Measurements from ENCODE around the gene PTCH2. TPM values are rescaled to one million over a fixed set of nuclear protein-coding genes. Genes with fewer than 3 reads are reported as not detected.
"Not testable (repeated sequence)": the region's sequence is repeated elsewhere in the genome, so short reads cannot be mapped to it uniquely, and the experiment has no call there.

The PTCH2 gene
- total RNA-seq, 1 experiment from 2014 or later: 0.79 TPM

GRCh38 chr1:44798481-44799365 is 44.3 kb downstream of the PTCH2 start:
- H3K4me1 ChIP-seq (ENCODE audit: insufficient read depth, low read length): no peaks in the 10 kb centered on the region
- H4K8ac ChIP-seq (replicated peaks; ENCODE audit: insufficient read length, low read depth, low read length): no peak overlapping the region
- no peak overlapping the region for H2AFZ ChIP-seq (ENCODE audit: low read length)
- no peaks in the 10 kb centered on the region for H3K27me3 ChIP-seq (ENCODE audit: insufficient read depth, low read length)
- Mint-ChIP-seq H3K36me3 (ENCODE audit: insufficient read depth in 1 of 3, low read depth in 3 of 3) (peaks cover 0 to 21% (median 9%) of the 10 kb centered on the region in 3 experiments; a peak in 6 of 7 replicates), H3K27ac (no peak overlapping the region), H3K4me3 (peak overlapping the region in 1 of 2 experiments; percentile 92; a peak in 4 of 5 replicates), H3K4me1 (peaks cover 12 to 19% of the 10 kb centered on the region in 2 experiments), H3K9me3 (no peaks in the 10 kb centered on the region), H3K27me3 (ENCODE audit: low read depth) (peaks cover 3% of the 10 kb centered on the region)
- no peaks in the 10 kb centered on the region for H3K79me1 ChIP-seq (ENCODE audit: insufficient read depth, low read depth, low read length, poor library complexity, severe bottlenecking)
- peaks cover 9% of the 10 kb centered on the region for H3K23me2 ChIP-seq (ENCODE audit: insufficient read length, low read depth, low read length, poor library complexity, severe bottlenecking)
- no peak overlapping the region for H3K4ac ChIP-seq (ENCODE audit: low read depth, low read length)
- no CpG with 5 or more reads among the region's 10 CpGs for WGBS (ENCODE audit: extremely low coverage, insufficient read length, low lambda C conversion rate)
- no peaks in the 10 kb centered on the region for H3K79me2 ChIP-seq (ENCODE audit: insufficient read depth, low read length)
- no peak overlapping the region for H3K4me2 ChIP-seq (ENCODE audit: insufficient read depth, insufficient read length, low read length)
- no peak overlapping the region for H2BK15ac ChIP-seq (ENCODE audit: low read depth, low read length)
- no peak overlapping the region for H3K27ac ChIP-seq (ENCODE audit: insufficient read length, low read depth, low read length)
- H2BK5ac ChIP-seq (ENCODE audit: insufficient read length, low read length): no peak overlapping the region
- H3K9ac ChIP-seq (ENCODE audit: extremely low read depth, insufficient read length, low read length): no peak overlapping the region
- no peak overlapping the region for H3K23ac ChIP-seq (ENCODE audit: insufficient read length, low read depth, low read length)
- H3K18ac ChIP-seq (ENCODE audit: insufficient read length, low read depth, low read length): no peak overlapping the region
- no peak overlapping the region for H4K5ac ChIP-seq (ENCODE audit: insufficient read length, low read depth, low read length)
- H2BK12ac ChIP-seq (ENCODE audit: insufficient read length, low read depth, low read length): no peak overlapping the region
- H3K56ac ChIP-seq (ENCODE audit: insufficient read length, low read depth, low read length): no peak overlapping the region
- no peak for TF ChIP-seq CTCF (conservative IDR thresholded peaks at IDR 0.05)
- H4K20me1 ChIP-seq (ENCODE audit: control insufficient read depth, insufficient read depth, insufficient read length): no peaks in the 10 kb centered on the region
- H2BK20ac ChIP-seq (ENCODE audit: low read depth, low read length, poor library complexity, severe bottlenecking): no peak overlapping the region
- H3K9me3 ChIP-seq (ENCODE audit: control insufficient read depth, low read depth, low read length): no peaks in the 10 kb centered on the region
- H2BK120ac ChIP-seq (ENCODE audit: low read depth, low read length, poor library complexity, severe bottlenecking): no peak overlapping the region
- no peak overlapping the region for H2AK5ac ChIP-seq (ENCODE audit: insufficient read length, low read length)
- H3T11ph ChIP-seq (ENCODE audit: low read length): no peak overlapping the region
- DNase-seq: no peak
- no peak overlapping the region for H4K91ac ChIP-seq (ENCODE audit: insufficient read length, low read depth, low read length)
- H3K14ac ChIP-seq (ENCODE audit: insufficient read depth, low read length): no peak overlapping the region

DNA sequence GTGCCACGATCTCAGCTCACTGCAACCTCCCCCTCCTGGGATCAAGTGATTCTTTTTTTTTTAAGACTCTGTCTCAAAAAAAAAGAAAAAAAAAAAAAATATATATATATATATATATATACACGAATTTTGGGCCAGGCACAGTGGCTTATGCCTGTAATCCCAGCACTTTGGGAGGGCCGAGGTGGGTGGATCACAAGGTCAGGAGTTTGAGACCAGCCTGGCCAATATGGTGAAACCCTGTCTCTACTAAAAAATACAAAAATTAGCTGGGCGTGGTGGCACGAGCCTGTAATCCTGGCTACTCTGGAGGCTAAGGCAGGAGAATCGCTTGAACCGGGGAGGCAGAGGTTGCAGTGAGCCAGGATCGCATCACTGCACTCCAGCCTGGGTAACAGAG is 45.2 kb downstream of the PTCH2 start:
- WGBS (ENCODE audit: extremely low coverage, insufficient read length, low lambda C conversion rate): no CpG with 5 or more reads among the region's 8 CpGs
- H3K79me1 ChIP-seq (ENCODE audit: insufficient read depth, low read depth, low read length, poor library complexity, severe bottlenecking); H3K27ac Mint-ChIP-seq; H3K4me2 ChIP-seq (ENCODE audit: insufficient read depth, insufficient read length, low read length); H3K9me3 Mint-ChIP-seq; H3K27ac ChIP-seq (ENCODE audit: insufficient read length, low read depth, low read length); H4K8ac ChIP-seq (replicated peaks; ENCODE audit: insufficient read length, low read depth, low read length); H2BK120ac ChIP-seq (ENCODE audit: low read depth, low read length, poor library complexity, severe bottlenecking); H2AK5ac ChIP-seq (ENCODE audit: insufficient read length, low read length); H4K91ac ChIP-seq (ENCODE audit: insufficient read length, low read depth, low read length); H2BK15ac ChIP-seq (ENCODE audit: low read depth, low read length); H3K4me1 ChIP-seq (ENCODE audit: insufficient read depth, low read length); H3K23me2 ChIP-seq (ENCODE audit: insufficient read length, low read depth, low read length, poor library complexity, severe bottlenecking); H2BK5ac ChIP-seq (ENCODE audit: insufficient read length, low read length); H3K79me2 ChIP-seq (ENCODE audit: insufficient read depth, low read length); H3K18ac ChIP-seq (ENCODE audit: insufficient read length, low read depth, low read length); H2BK20ac ChIP-seq (ENCODE audit: low read depth, low read length, poor library complexity, severe bottlenecking); H3T11ph ChIP-seq (ENCODE audit: low read length); H4K20me1 ChIP-seq (ENCODE audit: control insufficient read depth, insufficient read depth, insufficient read length); H3K23ac ChIP-seq (ENCODE audit: insufficient read length, low read depth, low read length); H3K27me3 Mint-ChIP-seq (ENCODE audit: low read depth); H3K9me3 ChIP-seq (ENCODE audit: control insufficient read depth, low read depth, low read length); H3K4me3 Mint-ChIP-seq; H2BK12ac ChIP-seq (ENCODE audit: insufficient read length, low read depth, low read length); H3K14ac ChIP-seq (ENCODE audit: insufficient read depth, low read length); H3K9ac ChIP-seq (ENCODE audit: extremely low read depth, insufficient read length, low read length); H3K27me3 ChIP-seq (ENCODE audit: insufficient read depth, low read length); H2AFZ ChIP-seq (ENCODE audit: low read length); H3K56ac ChIP-seq (ENCODE audit: insufficient read length, low read depth, low read length); DNase-seq; H3K4ac ChIP-seq (ENCODE audit: low read depth, low read length); H4K5ac ChIP-seq (ENCODE audit: insufficient read length, low read depth, low read length): not testable (repeated sequence)
- peaks cover 0 to 14% (median 2%) of the 10 kb centered on the region in 3 experiments; a peak in 6 of 7 replicates for H3K36me3 Mint-ChIP-seq (ENCODE audit: insufficient read depth in 1 of 3, low read depth in 3 of 3)
- H3K4me1 Mint-ChIP-seq: peaks cover 18 to 25% of the 10 kb centered on the region in 2 experiments
